Measurements from ENCODE around the gene ZMYND8. TPM values are rescaled to one million over a fixed set of nuclear protein-coding genes. Genes with fewer than 3 reads are reported as not detected.
A peak's percentile ranks its signal among the peaks of the same experiment; 100 is the strongest.
"Not testable (repeated sequence)": the region's sequence is repeated elsewhere in the genome, so short reads cannot be mapped to it uniquely, and the experiment has no call there.

ZMYND8 gene
- total and polyA plus RNA-seq, 4 donors: 4.5 to 27.4 (median 14.1) TPM

DNA sequence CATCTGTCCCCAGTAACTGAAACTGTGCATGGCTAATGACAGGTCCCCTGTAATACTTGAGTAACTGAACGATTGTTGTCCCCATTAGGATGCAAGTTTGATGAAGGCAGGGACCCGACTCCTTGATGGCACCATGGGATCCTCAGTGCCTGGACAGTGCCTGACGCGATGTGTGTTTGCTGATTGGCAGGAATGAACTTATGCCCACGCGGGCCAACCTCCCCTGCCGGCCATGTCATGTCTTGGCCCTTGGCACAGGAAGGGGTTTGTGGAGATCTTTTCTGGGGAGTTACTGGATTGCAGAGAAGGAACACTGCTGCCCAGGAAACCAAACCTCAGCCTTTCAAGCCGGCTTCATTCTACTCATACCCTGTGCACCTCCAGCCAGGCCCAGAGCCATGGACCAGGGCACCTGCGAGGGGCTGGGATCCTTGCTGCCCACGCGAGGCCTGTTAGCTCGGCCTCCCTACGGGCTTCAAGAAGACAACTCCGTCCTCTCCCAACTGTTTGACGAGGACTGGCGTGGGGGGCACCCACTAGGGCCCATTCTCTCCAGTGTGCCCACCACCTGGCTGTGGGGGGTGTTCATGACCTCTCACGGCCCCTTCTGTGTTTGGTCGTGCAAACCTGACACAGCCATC, 147.8 kb downstream of the ZMYND8 start:
- WGBS, 2 donors: 91 to 92% methylated on average over 18 of the region's 18 CpGs
- Histone ChIP-seq H3K4me3 (ENCODE audit: low read length in 2 of 2) (no peak overlapping the region), H3K4me1 (ENCODE audit: control insufficient read depth in 1 of 2, insufficient read depth in 2 of 2, low read length in 2 of 2) (no peaks in the 10 kb centered on the region), H3K9me3 (ENCODE audit: control insufficient read depth, low read length) (no peaks in the 10 kb centered on the region), H3K27ac (ENCODE audit: low read depth in 1 of 2, low read length in 2 of 2) (no peak overlapping the region), H3K36me3 (ENCODE audit: control insufficient read depth in 1 of 2, insufficient read depth in 2 of 2, low read length in 1 of 2) (peaks cover 3 to 8% of the 10 kb centered on the region in 2 donors), H3K27me3 (ENCODE audit: control insufficient read depth in 1 of 2, insufficient read depth in 2 of 2, low read length in 1 of 2) (no peaks in the 10 kb centered on the region)
- DNase-seq (no peak), ATAC-seq (ENCODE audit: low FRiP score) (no peak)
- intact Hi-C loops (cut with DNase I): loop anchor here in 1 of 2 donors (5.0 to 10.0 kb wide), 3 partner anchors 64 to 1416 kb away; no protein-coding TSS in a partner anchor

DNA sequence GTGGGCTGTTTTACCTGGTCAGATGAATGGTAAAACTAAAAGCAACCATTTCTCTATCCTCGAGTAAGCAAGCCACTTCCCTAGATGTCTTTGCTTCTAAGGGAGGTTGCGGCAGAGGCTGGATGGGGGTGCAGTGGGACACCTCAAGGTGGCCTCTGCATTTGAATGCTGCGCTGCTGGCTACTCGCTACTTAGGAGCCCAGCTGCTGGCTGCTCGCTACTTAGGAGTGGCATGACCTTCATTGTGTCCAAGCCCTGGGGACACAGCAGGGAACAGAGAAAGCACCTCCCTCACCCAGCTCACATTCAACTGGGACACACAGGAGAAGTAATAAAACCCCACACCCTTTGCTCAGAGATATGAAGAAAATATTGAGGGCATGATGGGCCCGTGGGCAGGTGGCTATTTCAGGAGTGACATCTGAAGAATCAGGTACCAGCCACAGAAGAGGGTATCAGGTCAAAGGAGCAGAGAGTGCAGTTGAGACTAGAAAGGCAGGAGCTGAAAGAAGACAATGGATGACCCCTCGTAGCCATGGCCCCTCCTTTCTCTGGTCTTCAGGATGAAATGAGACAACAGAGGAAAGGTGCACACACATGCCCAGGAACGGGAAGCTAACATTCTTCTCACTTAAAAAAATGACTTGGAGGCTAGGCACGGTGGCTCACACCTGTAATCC, 149.4 kb downstream of the ZMYND8 start:
- WGBS, 2 donors: 85 to 92% methylated on average over 9 of the region's 9 CpGs
- H3K4me3 ChIP-seq (ENCODE audit: low read length in 2 of 2): no peak overlapping the region
- no peak for ATAC-seq (ENCODE audit: low FRiP score)
- H3K27me3 ChIP-seq (ENCODE audit: control insufficient read depth in 1 of 2, insufficient read depth in 2 of 2, low read length in 1 of 2): no peaks in the 10 kb centered on the region
- intact Hi-C loops (cut with DNase I): loop anchor here in 1 of 2 donors (5.0 to 10.0 kb wide), 3 partner anchors 65 to 1418 kb away; no protein-coding TSS in a partner anchor
- no peaks in the 10 kb centered on the region for H3K4me1 ChIP-seq (ENCODE audit: control insufficient read depth in 1 of 2, insufficient read depth in 2 of 2, low read length in 2 of 2)
- H3K27ac ChIP-seq (ENCODE audit: low read depth in 1 of 2, low read length in 2 of 2): no peak overlapping the region
- H3K9me3 ChIP-seq (ENCODE audit: control insufficient read depth, low read length): no peaks in the 10 kb centered on the region
- DNase-seq: no peak
- peaks cover 3 to 6% of the 10 kb centered on the region in 2 donors for H3K36me3 ChIP-seq (ENCODE audit: control insufficient read depth in 1 of 2, insufficient read depth in 2 of 2, low read length in 1 of 2)

- not testable (repeated sequence) for H3K4me3 ChIP-seq (ENCODE audit: low read length in 2 of 2); H3K27ac ChIP-seq (ENCODE audit: low read depth in 1 of 2, low read length in 2 of 2); H3K9me3 ChIP-seq (ENCODE audit: control insufficient read depth, low read length); DNase-seq; H3K4me1 ChIP-seq (ENCODE audit: control insufficient read depth in 1 of 2, insufficient read depth in 2 of 2, low read length in 2 of 2); H3K27me3 ChIP-seq (ENCODE audit: control insufficient read depth in 1 of 2, insufficient read depth in 2 of 2, low read length in 1 of 2); ATAC-seq (ENCODE audit: low FRiP score); H3K36me3 ChIP-seq (ENCODE audit: control insufficient read depth in 1 of 2, insufficient read depth in 2 of 2, low read length in 1 of 2)
- 87 to 92% methylated on average over 10 of the region's 10 CpGs for WGBS, 2 donors
- intact Hi-C loops (cut with DNase I): loop anchor here in 1 of 2 donors (5.0 to 10.0 kb wide), 3 partner anchors 66 to 1418 kb away; no protein-coding TSS in a partner anchor
Measured at GRCh38 chr20:47206552-47206951, 149.9 kb downstream of the ZMYND8 start.

- intact Hi-C loops (cut with DNase I): loop anchor here in 1 of 2 donors (5.0 to 10.0 kb wide), 3 partner anchors 67 to 1419 kb away; no protein-coding TSS in a partner anchor
- H3K4me3 ChIP-seq (ENCODE audit: low read length in 2 of 2): no peak overlapping the region
- 41 to 44% methylated on average over 9 of the region's 9 CpGs for WGBS, 2 donors
- no peaks in the 10 kb centered on the region for H3K4me1 ChIP-seq (ENCODE audit: control insufficient read depth in 1 of 2, insufficient read depth in 2 of 2, low read length in 2 of 2)
- H3K27ac ChIP-seq (ENCODE audit: low read depth in 1 of 2, low read length in 2 of 2): no peak overlapping the region
- ATAC-seq (ENCODE audit: low FRiP score) (peak; percentile 59), DNase-seq (peak in 1 of 2 donors; percentile 91)
- peaks cover under 1 to 4% of the 10 kb centered on the region in 2 donors for H3K36me3 ChIP-seq (ENCODE audit: control insufficient read depth in 1 of 2, insufficient read depth in 2 of 2, low read length in 1 of 2)
- no peaks in the 10 kb centered on the region for H3K9me3 ChIP-seq (ENCODE audit: control insufficient read depth, low read length)
- no peaks in the 10 kb centered on the region for H3K27me3 ChIP-seq (ENCODE audit: control insufficient read depth in 1 of 2, insufficient read depth in 2 of 2, low read length in 1 of 2)
Measured at GRCh38 chr20:47205577-47206123, 150.8 kb downstream of the ZMYND8 start.

GRCh38 chr20:47204850-47205122, 151.7 kb downstream of the ZMYND8 start:
- not testable (repeated sequence) for H3K27ac ChIP-seq (ENCODE audit: low read depth in 1 of 2, low read length in 2 of 2); DNase-seq; H3K27me3 ChIP-seq (ENCODE audit: control insufficient read depth in 1 of 2, insufficient read depth in 2 of 2, low read length in 1 of 2); ATAC-seq (ENCODE audit: low FRiP score); H3K4me3 ChIP-seq (ENCODE audit: low read length in 2 of 2); H3K4me1 ChIP-seq (ENCODE audit: control insufficient read depth in 1 of 2, insufficient read depth in 2 of 2, low read length in 2 of 2); H3K36me3 ChIP-seq (ENCODE audit: control insufficient read depth in 1 of 2, insufficient read depth in 2 of 2, low read length in 1 of 2); H3K9me3 ChIP-seq (ENCODE audit: control insufficient read depth, low read length)
- intact Hi-C loops (cut with DNase I): loop anchor here in 1 of 2 donors (5.0 to 10.0 kb wide), 3 partner anchors 68 to 1420 kb away; no protein-coding TSS in a partner anchor
- 96 to 97% methylated on average over 11 of the region's 11 CpGs for WGBS, 2 donors

GRCh38 chr20:47204008-47204849, 152.3 kb downstream of the ZMYND8 start:
- intact Hi-C loops (cut with DNase I): loop anchor here in 1 of 2 donors (10.0 kb wide), 2 partner anchors 261 to 1421 kb away; no protein-coding TSS in a partner anchor
- no peak overlapping the region for H3K4me3 ChIP-seq (ENCODE audit: low read length in 2 of 2)

DNA sequence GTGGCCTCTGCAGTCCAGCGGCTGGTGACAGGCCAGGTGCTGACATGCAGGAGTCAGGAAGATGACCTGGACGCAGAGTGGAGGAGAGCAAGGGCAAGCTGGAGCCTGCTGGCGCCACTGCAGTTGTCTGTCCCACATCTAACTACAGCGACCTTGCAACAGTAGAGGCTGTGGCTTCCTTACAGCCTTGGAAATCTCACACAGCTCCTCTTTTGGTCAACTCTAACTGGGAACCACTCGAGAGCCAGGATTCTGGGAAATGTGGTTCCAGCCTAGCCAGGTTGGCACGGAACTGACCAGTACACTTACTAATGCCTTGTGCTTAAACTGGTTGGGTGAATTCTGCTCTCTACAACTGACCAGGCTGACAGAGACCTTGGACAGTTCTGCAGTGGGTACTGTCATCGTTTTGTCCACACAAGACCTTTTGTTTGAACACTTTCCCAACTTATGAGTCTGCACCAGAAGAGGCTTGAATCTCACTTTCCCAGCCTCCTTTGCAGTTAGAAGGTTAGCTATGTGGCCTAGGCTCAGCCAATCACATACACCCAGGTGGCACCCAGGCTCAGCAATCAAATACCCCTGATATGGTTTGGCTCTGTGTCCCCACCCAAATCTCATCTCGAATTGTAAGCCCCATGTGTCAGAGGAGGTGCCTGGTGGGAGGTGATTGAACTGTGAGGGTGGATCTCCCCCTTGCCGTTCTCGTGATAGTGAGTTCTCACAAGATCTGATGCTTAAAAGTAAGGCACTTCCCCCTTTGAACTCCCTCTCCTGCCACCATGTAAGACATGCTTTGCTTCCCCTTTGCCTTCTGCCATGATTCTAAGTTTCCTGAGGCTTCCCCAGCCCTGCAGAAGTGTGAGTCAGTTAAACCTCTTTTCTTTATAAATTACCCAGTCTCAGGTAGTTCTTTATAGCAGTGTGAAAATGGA, 153.5 kb downstream of the ZMYND8 start:
- WGBS, 2 donors: 83 to 85% methylated on average over 10 of the region's 10 CpGs
- intact Hi-C loops (cut with DNase I): loop anchor here in 1 of 2 donors (10.0 kb wide), 2 partner anchors 262 to 1422 kb away; no protein-coding TSS in a partner anchor
- Histone ChIP-seq H3K9me3 (ENCODE audit: control insufficient read depth, low read length) (no peaks in the 10 kb centered on the region), H3K4me3 (ENCODE audit: low read length in 2 of 2) (no peak overlapping the region), H3K36me3 (ENCODE audit: control insufficient read depth in 1 of 2, insufficient read depth in 2 of 2, low read length in 1 of 2) (no peaks in the 10 kb centered on the region), H3K27me3 (ENCODE audit: control insufficient read depth in 1 of 2, insufficient read depth in 2 of 2, low read length in 1 of 2) (no peaks in the 10 kb centered on the region), H3K4me1 (ENCODE audit: control insufficient read depth in 1 of 2, insufficient read depth in 2 of 2, low read length in 2 of 2) (no peaks in the 10 kb centered on the region), H3K27ac (ENCODE audit: low read depth in 1 of 2, low read length in 2 of 2) (no peak overlapping the region)
- ATAC-seq (ENCODE audit: low FRiP score) (no peak), DNase-seq (no peak)

More at GRCh38 chr20:47204008-47204849, 152.3 kb downstream of the ZMYND8 start:
- H3K9me3 ChIP-seq (ENCODE audit: control insufficient read depth, low read length): no peaks in the 10 kb centered on the region
- H3K4me1 ChIP-seq (ENCODE audit: control insufficient read depth in 1 of 2, insufficient read depth in 2 of 2, low read length in 2 of 2): no peaks in the 10 kb centered on the region
- WGBS, 2 donors: 90 to 94% methylated on average over 12 of the region's 12 CpGs
- peaks cover 0 to 2% of the 10 kb centered on the region in 2 donors for H3K36me3 ChIP-seq (ENCODE audit: control insufficient read depth in 1 of 2, insufficient read depth in 2 of 2, low read length in 1 of 2)
- no peak overlapping the region for H3K27ac ChIP-seq (ENCODE audit: low read depth in 1 of 2, low read length in 2 of 2)
- DNase-seq (no peak), ATAC-seq (ENCODE audit: low FRiP score) (no peak)
- H3K27me3 ChIP-seq (ENCODE audit: control insufficient read depth in 1 of 2, insufficient read depth in 2 of 2, low read length in 1 of 2): no peaks in the 10 kb centered on the region

Measured in aorta (tissue), 5 donors.